Mesendoderm (in vitro differentiated cells): ENCODE measurements around the gene CCSER1.

Experiments used
- DNase-seq: peaks from one replicate; pipeline ENCODE4 v3.0.0; 2013
- H2AK5ac ChIP-seq: 2 replicates; pipeline ENCODE4 v1.6.1; 2013; ENCODE audit warnings: low read length, inconsistent platforms
- H2BK120ac ChIP-seq: 2 replicates; pipeline ENCODE4 v1.6.1; 2013; ENCODE audit warnings: low read depth, mild to moderate bottlenecking, low read length, moderate library complexity, mixed read lengths
- H2BK15ac ChIP-seq: replicated peaks from 2 replicates; pipeline ENCODE4 v1.6.1; 2013; ENCODE audit warnings: low read depth, mild to moderate bottlenecking, moderate library complexity
- H2BK5ac ChIP-seq: 2 replicates; pipeline ENCODE4 v1.6.1; 2013; ENCODE audit warnings: low read length, inconsistent platforms
- H3K18ac ChIP-seq: 2 replicates; pipeline ENCODE4 v1.6.1; 2013; ENCODE audit warnings: mild to moderate bottlenecking, low read length, mixed read lengths
- H3K23ac ChIP-seq: one replicate; pipeline ENCODE4 v1.6.1; 2013; ENCODE audit warnings: low read length
- H3K27ac ChIP-seq: 2 replicates; pipeline ENCODE4 v1.5.1; 2013; ENCODE audit warnings: low read depth, mild to moderate bottlenecking, inconsistent platforms, low read length, moderate library complexity
- H3K27me3 ChIP-seq: 2 replicates; pipeline ENCODE4 v1.6.1; 2013; ENCODE audit warnings: low read length, control low read depth, mild to moderate bottlenecking, inconsistent platforms; ENCODE audit not compliant: insufficient read depth, poor library complexity
- H3K36me3 ChIP-seq: 2 replicates; pipeline ENCODE4 v1.6.1; 2013; ENCODE audit warnings: low read length, inconsistent platforms; ENCODE audit not compliant: control insufficient read depth, insufficient read depth
- H3K4ac ChIP-seq: one replicate; pipeline ENCODE4 v1.6.1; 2013; ENCODE audit warnings: low read depth, mild to moderate bottlenecking, low read length, moderate library complexity
- H3K4me1 ChIP-seq: 2 replicates; pipeline ENCODE4 v1.6.1; 2013; ENCODE audit warnings: low read depth, low read length, inconsistent platforms; ENCODE audit not compliant: control insufficient read depth
- H3K4me2 ChIP-seq: 2 replicates; pipeline ENCODE4 v1.6.1; 2013; ENCODE audit warnings: low read length
- H3K4me3 ChIP-seq: 2 replicates; pipeline ENCODE4 v1.5.1; 2013; ENCODE audit warnings: mild to moderate bottlenecking, low read length
- H3K56ac ChIP-seq: one replicate; pipeline ENCODE4 v1.6.1; 2013; ENCODE audit warnings: low read length
- H3K79me1 ChIP-seq: 2 replicates; pipeline ENCODE4 v1.6.1; 2013; ENCODE audit warnings: low read length, inconsistent platforms
- H3K79me2 ChIP-seq: 2 replicates; pipeline ENCODE4 v1.6.1; 2013; ENCODE audit warnings: mild to moderate bottlenecking, low read length; ENCODE audit not compliant: control insufficient read depth, insufficient read depth
- H3K9ac ChIP-seq: 2 replicates; pipeline ENCODE4 v1.6.1; 2013; ENCODE audit warnings: low read length, inconsistent platforms
- H4K5ac ChIP-seq: one replicate; pipeline ENCODE4 v1.6.1; 2013; ENCODE audit warnings: low read length
- H4K8ac ChIP-seq: one replicate; pipeline ENCODE4 v1.6.1; 2013; ENCODE audit warnings: low read depth, mild to moderate bottlenecking, control low read depth, low read length, moderate library complexity
- WGBS: extraction: QIAGEN DNeasy Blood & Tissue Kit; methylation state at CpG from one replicate; pipeline ENCODE4 v1.1.7; 2013; ENCODE audit warnings: low lambda C conversion rate, missing lambda C conversion rate; ENCODE audit not compliant: insufficient coverage; ENCODE audit errors: extremely low coverage; 5-methylcytosine and 5-hydroxymethylcytosine counted together

CCSER1 gene

DNA sequence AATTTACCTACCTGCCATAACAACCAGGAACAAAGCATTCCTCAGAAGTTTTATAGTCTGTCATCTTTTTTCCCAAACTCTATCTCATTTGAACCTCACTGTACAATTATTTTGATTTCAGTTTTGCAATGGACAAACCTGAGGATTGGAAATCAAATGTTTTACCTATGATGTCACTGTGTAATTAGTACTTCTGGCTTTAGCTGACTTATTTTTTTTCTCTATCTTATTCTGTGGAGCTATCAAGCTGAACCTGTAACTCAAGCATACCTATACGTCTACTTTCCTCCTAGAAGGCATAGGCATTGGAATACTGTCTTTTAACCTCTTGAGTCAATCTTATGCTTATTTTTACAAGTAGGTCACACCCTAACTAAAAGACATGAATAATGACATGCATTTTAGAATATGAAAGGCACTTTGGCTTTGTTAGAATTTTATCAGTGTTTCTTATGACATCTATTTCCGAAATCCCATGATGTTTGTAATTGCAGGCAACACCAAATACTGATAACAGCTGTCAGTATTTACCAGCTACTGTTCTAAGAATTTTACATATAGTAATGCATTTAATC lies 21.5 kb downstream of the CCSER1 start:
- no peak overlapping the region for H2BK5ac ChIP-seq
- H3K4me1 ChIP-seq: no peaks in the 10 kb centered on the region
- H3K4me2 ChIP-seq: no peak overlapping the region
- H3K18ac ChIP-seq: no peak overlapping the region
- whole genome bisulfite sequencing: no CpG with 5 or more reads among the region's 2 CpGs
- no peak overlapping the region for H4K8ac ChIP-seq
- no peak overlapping the region for H3K9ac ChIP-seq
- H3K27ac ChIP-seq: no peak overlapping the region
- H3K4me3 ChIP-seq: no peak overlapping the region
- no peaks in the 10 kb centered on the region for H3K27me3 ChIP-seq
- H3K23ac ChIP-seq: no peak overlapping the region
- H3K79me1 ChIP-seq: no peaks in the 10 kb centered on the region
- no peak overlapping the region for H2BK15ac ChIP-seq
- no peak overlapping the region for H2BK120ac ChIP-seq
- H3K4ac ChIP-seq: no peak overlapping the region
- H3K79me2 ChIP-seq: no peaks in the 10 kb centered on the region
- H3K56ac ChIP-seq: no peak overlapping the region
- H2AK5ac ChIP-seq: no peak overlapping the region
- DNase-seq: no peak
- no peak overlapping the region for H4K5ac ChIP-seq
- H3K36me3 ChIP-seq: no peaks in the 10 kb centered on the region

DNA sequence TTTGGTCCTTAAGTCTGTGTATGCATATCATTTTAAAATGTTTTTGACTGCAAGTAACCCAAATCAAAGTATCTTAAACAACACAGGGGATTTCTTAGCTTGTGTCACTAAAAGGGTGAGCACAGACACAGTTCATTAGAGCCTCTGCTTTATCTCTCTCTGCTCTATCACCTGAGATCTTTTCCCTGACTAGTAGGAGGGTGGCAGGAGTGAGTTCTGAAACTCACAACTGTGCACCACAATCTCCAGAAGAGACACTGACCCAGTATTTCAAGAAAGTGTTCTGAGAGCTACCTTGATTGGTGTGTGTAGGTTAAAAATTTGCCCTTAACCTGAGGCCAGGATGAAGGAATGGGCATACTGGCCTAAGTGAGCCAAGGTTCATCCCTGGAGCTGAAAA lies 24.8 kb downstream of the CCSER1 start:
- Histone ChIP-seq H4K5ac (no peak overlapping the region), H3K27me3 (no peaks in the 10 kb centered on the region), H2AK5ac (no peak overlapping the region), H3K27ac (no peak overlapping the region), H2BK120ac (no peak overlapping the region), H3K4me3 (no peak overlapping the region), H3K4ac (no peak overlapping the region), H3K9ac (no peak overlapping the region), H2BK5ac (no peak overlapping the region), H3K56ac (no peak overlapping the region), H3K23ac (no peak overlapping the region), H4K8ac (no peak overlapping the region), H3K36me3 (no peaks in the 10 kb centered on the region), H3K4me1 (no peaks in the 10 kb centered on the region), H3K18ac (no peak overlapping the region), H3K79me2 (no peaks in the 10 kb centered on the region), H2BK15ac (no peak overlapping the region), H3K79me1 (no peaks in the 10 kb centered on the region), H3K4me2 (no peak overlapping the region)
- no peak for DNase-seq

DNA sequence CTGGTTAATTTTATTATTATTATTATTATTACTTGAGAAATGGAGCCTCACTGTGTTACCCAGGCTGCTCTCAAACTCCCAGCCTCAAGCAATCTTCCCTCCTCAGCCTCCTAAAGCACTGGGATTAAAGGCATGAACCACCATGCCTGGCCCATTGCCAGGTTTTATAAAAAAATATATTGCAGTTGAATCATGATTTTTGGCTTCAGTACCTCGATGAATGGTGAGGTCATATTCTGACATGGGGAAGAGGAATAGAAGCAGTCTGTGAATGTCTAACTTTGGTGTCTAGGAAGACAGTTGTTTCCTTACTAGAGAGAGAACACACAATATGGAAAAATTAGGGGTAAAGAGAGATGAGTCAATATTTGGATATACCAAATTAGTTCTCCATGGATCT lies 32.0 kb downstream of the CCSER1 start:
- H3K4me2 ChIP-seq: no peak overlapping the region
- H2BK120ac ChIP-seq: no peak overlapping the region
- no peak overlapping the region for H2AK5ac ChIP-seq
- H3K23ac ChIP-seq: no peak overlapping the region
- H2BK5ac ChIP-seq: no peak overlapping the region
- no peaks in the 10 kb centered on the region for H3K27me3 ChIP-seq
- H3K4me3 ChIP-seq: no peak overlapping the region
- H2BK15ac ChIP-seq: no peak overlapping the region
- no peaks in the 10 kb centered on the region for H3K79me1 ChIP-seq
- no peak overlapping the region for H3K18ac ChIP-seq
- DNase-seq: no peak
- no peaks in the 10 kb centered on the region for H3K79me2 ChIP-seq
- H3K27ac ChIP-seq: no peak overlapping the region
- no CpG with 5 or more reads among the region's 1 CpG for WGBS
- H4K8ac ChIP-seq: no peak overlapping the region
- no peak overlapping the region for H3K56ac ChIP-seq
- H3K9ac ChIP-seq: no peak overlapping the region
- H3K4me1 ChIP-seq: no peaks in the 10 kb centered on the region
- H3K36me3 ChIP-seq: no peaks in the 10 kb centered on the region
- no peak overlapping the region for H3K4ac ChIP-seq
- H4K5ac ChIP-seq: no peak overlapping the region

DNA sequence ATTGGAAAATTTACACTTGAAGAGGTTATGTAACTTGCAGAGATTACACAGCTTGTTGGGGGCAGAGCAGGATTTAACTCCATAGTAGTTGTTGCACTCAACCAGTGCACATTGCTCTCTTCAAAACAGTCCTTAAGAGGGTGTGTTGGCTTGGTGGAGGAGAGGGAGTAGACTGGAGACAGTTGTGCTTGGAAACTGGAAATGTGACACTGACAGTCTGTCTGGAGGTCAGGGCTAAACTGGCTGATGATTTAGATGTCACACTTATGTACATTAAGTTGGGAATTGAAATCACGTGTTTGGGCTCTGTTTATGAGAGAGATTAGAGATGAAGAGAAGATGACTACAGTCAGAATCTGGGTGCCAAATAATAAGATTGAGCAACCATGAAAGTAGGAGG lies 32.9 kb downstream of the CCSER1 start:
- no peak overlapping the region for H3K27ac ChIP-seq
- H2AK5ac ChIP-seq: no peak overlapping the region
- no peak overlapping the region for H3K4me2 ChIP-seq
- no peak overlapping the region for H2BK15ac ChIP-seq
- H3K23ac ChIP-seq: no peak overlapping the region
- no peak overlapping the region for H3K4me3 ChIP-seq
- no peaks in the 10 kb centered on the region for H3K36me3 ChIP-seq
- H4K5ac ChIP-seq: no peak overlapping the region
- H2BK5ac ChIP-seq: no peak overlapping the region
- H3K18ac ChIP-seq: no peak overlapping the region
- H4K8ac ChIP-seq: no peak overlapping the region
- no peak overlapping the region for H3K4ac ChIP-seq
- no peaks in the 10 kb centered on the region for H3K79me1 ChIP-seq
- H3K4me1 ChIP-seq: no peaks in the 10 kb centered on the region
- no peak overlapping the region for H3K56ac ChIP-seq
- no peak overlapping the region for H3K9ac ChIP-seq
- no CpG with 5 or more reads among the region's 1 CpG for WGBS
- H3K27me3 ChIP-seq: no peaks in the 10 kb centered on the region
- H3K79me2 ChIP-seq: no peaks in the 10 kb centered on the region
- H2BK120ac ChIP-seq: no peak overlapping the region
- DNase-seq: no peak

DNA sequence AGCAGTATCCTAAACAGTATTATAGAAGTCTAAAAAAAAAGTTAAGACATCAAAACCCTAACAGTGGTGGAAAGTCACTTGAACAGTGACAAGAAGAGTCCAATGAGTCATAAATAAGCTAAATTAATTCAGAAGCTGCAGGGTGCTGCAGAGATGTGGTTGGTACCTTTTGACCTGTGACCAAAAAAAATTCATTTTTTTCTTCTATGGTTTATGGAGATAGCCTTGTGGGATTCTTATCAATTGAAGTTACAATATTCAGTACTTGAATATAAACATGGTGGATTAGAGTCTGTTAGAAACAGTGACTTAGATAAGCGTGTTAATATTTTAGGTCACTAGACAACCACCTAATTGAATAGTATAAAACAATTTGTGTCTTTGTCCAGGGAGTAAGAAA lies 35.4 kb downstream of the CCSER1 start:
- H2AK5ac ChIP-seq: no peak overlapping the region
- H4K5ac ChIP-seq: no peak overlapping the region
- no peaks in the 10 kb centered on the region for H3K36me3 ChIP-seq
- no peak overlapping the region for H3K4me2 ChIP-seq
- no peak overlapping the region for H3K9ac ChIP-seq
- no peaks in the 10 kb centered on the region for H3K4me1 ChIP-seq
- no CpG with 5 or more reads among the region's 1 CpG for WGBS
- H3K27me3 ChIP-seq: no peaks in the 10 kb centered on the region
- no peak overlapping the region for H3K27ac ChIP-seq
- H3K18ac ChIP-seq: no peak overlapping the region
- no peak overlapping the region for H3K4me3 ChIP-seq
- H2BK120ac ChIP-seq: no peak overlapping the region
- no peak overlapping the region for H3K56ac ChIP-seq
- no peaks in the 10 kb centered on the region for H3K79me1 ChIP-seq
- no peak overlapping the region for H4K8ac ChIP-seq
- no peak overlapping the region for H2BK5ac ChIP-seq
- no peaks in the 10 kb centered on the region for H3K79me2 ChIP-seq
- no peak overlapping the region for H2BK15ac ChIP-seq
- DNase-seq: no peak
- no peak overlapping the region for H3K4ac ChIP-seq
- H3K23ac ChIP-seq: no peak overlapping the region

DNA sequence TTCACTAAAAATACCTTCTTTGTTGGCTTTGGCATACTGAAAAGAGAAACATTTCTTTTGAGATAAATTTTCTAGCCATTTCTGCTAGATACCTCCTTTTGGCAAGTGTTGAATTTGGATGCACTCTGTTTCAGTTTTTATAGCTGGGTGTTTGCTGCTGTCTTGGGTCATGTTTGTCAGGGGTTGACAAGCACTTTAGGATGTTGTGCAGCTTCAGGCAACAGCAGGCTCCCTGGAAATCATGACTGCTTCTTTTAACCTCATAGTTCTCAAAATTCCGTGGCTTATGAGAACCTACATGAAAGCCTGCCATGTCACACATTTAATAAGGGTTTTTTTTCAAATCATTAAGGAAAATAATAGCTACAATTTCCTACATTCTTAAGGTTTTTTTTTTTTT lies 36.7 kb downstream of the CCSER1 start:
- no CpG with 5 or more reads among the region's 1 CpG for WGBS
- H3K4me2 ChIP-seq: no peak overlapping the region
- no peaks in the 10 kb centered on the region for H3K79me2 ChIP-seq
- H2BK5ac ChIP-seq: no peak overlapping the region
- DNase-seq: no peak
- no peak overlapping the region for H3K4me3 ChIP-seq
- no peaks in the 10 kb centered on the region for H3K27me3 ChIP-seq
- H2BK15ac ChIP-seq: no peak overlapping the region
- H2BK120ac ChIP-seq: no peak overlapping the region
- H3K23ac ChIP-seq: no peak overlapping the region
- H4K8ac ChIP-seq: no peak overlapping the region
- no peaks in the 10 kb centered on the region for H3K4me1 ChIP-seq
- no peaks in the 10 kb centered on the region for H3K36me3 ChIP-seq
- no peak overlapping the region for H3K4ac ChIP-seq
- H3K79me1 ChIP-seq: no peaks in the 10 kb centered on the region
- no peak overlapping the region for H3K9ac ChIP-seq
- H2AK5ac ChIP-seq: no peak overlapping the region
- H3K56ac ChIP-seq: no peak overlapping the region
- no peak overlapping the region for H3K18ac ChIP-seq
- H4K5ac ChIP-seq: no peak overlapping the region
- H3K27ac ChIP-seq: no peak overlapping the region
